Measurements from ENCODE around the gene LRRC37B.
"Not testable (repeated sequence)": the region's sequence is repeated elsewhere in the genome, so short reads cannot be mapped to it uniquely, and the experiment has no call there.

DNA sequence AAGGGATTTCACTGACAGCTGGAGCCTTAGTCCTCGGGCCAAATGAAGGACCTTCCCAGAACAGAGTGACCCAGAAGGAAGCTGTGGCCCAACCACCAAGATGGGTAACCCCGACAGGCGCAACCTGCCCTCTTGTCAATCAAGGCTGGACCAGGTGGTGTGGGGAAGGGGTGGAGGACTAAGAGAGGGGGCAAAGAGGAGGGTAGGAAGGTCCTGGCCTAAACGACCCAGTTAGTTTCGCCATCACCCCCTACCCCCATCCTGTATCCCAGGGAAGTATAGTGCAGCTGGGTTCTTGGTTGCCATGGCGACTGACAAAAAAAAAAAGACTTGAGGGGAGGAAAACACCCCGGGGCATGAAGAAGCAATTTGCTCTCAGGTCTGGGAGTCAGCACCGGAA, 54.7 kb downstream of the LRRC37B start:
- TF ChIP-seq, protein P1, sequence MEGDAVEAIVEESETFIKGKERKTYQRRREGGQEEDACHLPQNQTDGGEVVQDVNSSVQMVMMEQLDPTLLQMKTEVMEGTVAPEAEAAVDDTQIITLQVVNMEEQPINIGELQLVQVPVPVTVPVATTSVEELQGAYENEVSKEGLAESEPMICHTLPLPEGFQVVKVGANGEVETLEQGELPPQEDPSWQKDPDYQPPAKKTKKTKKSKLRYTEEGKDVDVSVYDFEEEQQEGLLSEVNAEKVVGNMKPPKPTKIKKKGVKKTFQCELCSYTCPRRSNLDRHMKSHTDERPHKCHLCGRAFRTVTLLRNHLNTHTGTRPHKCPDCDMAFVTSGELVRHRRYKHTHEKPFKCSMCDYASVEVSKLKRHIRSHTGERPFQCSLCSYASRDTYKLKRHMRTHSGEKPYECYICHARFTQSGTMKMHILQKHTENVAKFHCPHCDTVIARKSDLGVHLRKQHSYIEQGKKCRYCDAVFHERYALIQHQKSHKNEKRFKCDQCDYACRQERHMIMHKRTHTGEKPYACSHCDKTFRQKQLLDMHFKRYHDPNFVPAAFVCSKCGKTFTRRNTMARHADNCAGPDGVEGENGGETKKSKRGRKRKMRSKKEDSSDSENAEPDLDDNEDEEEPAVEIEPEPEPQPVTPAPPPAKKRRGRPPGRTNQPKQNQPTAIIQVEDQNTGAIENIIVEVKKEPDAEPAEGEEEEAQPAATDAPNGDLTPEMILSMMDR (IDR thresholded peaks at IDR 0.05) = not testable (repeated sequence)
- TF ChIP-seq POLR2A, POLR2AphosphoS5 (IDR thresholded peaks at IDR 0.05): not testable (repeated sequence)

Measured in upper lobe of left lung (tissue), 4 donors.